AG04450 (cell line): ENCODE results near the gene ADGRD2. TPM values are rescaled to one million over a fixed set of nuclear protein-coding genes. Genes with fewer than 3 reads are reported as not detected.

Source experiments
- CTCF ChIA-PET: fragments of 300-600, 350-600 bp; formaldehyde crosslinking; extraction: SDS; loops from one replicate; lab custom pipeline; 2022; ENCODE audit warnings: antibody characterized with exemption, inconsistent platforms; lab: Charles Lee
- POLR2A ChIA-PET: fragments of 350-600 bp; formaldehyde crosslinking; extraction: SDS; loops from one replicate; lab custom pipeline; 2021; ENCODE audit warnings: antibody characterized with exemption, inconsistent platforms; lab: Yijun Ruan, JAX
- DNase-seq: peaks from one replicate; pipeline ENCODE4 v3.0.0-alpha.2; 2011; ENCODE audit warnings: low read depth, low spot score
- H3K27ac ChIP-seq: one replicate; pipeline ENCODE4 v1.5.1; 2012; ENCODE audit warnings: low read depth, low read length, control low read depth
- H3K27me3 ChIP-seq: one replicate; pipeline ENCODE4 v1.6.0; 2012; ENCODE audit warnings: low read length; ENCODE audit not compliant: control insufficient read depth, insufficient read depth
- H3K4me3 ChIP-seq: 2 replicates; pipeline ENCODE4 v1.5.1; 2011; ENCODE audit warnings: mild to moderate bottlenecking, low read depth, low read length, control low read depth
- H3K9me3 ChIP-seq: 2 replicates; pipeline ENCODE4 v1.5.1; 2012; ENCODE audit warnings: low read length; ENCODE audit not compliant: control insufficient read depth, insufficient read depth
- polyA plus RNA-seq: library from polyadenylated mRNA; depleted of rRNA; stranded (reverse); fragments of >200 nt; gene quantifications from 2 replicates; pipeline ENCODE4 v1.2.3, GENCODE V29; 2011
- TF ChIP-seq, protein P1 (sequence below): IDR thresholded peaks from 2 replicates; pipeline ENCODE4 v1.5.1; 2011; ENCODE audit warnings: low read depth, low read length, control low read depth, inconsistent platforms

The ADGRD2 gene
- polyA plus RNA-seq, 1 experiment: not detected

DNA sequence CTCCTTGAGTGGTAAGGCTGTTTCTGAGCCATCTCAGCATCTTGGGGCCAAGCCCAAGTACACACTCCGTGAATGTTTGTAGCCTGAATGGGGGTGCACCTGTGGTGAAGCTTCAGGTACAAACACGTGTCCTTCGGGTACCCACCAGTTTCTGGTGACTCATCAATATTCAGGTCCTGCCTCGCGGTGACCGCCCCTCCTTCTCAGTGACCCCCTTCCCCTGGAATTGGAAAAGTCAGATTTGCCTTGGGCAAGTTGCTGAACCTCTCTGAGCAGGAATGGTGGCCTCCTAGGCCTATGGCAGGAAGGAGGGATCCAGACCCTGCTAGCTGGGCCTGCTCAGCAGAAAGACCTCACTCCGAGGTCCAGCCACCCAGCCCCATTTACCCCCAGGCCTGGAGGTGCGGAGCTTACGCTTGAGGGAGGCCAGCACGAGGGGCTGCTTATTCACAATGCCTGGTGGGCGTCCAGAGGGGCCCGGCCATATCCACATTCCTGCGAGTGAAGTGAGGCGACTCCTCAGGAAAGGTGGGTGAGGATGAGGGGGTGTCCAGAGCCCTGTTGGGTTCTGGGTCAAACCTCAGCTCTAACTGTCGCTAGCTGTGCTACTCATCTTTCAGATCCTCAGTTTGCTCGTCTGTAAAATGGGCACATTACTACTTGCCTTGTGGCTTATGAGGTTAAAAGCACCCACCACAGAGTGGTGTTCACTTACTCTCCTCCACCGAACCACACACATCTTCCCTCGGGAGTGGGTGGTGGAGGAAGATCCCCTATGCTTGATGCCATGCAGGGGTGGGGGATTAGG lies 7.0 kb downstream of the ADGRD2 start:
- Histone ChIP-seq H3K9me3 (peaks cover 4% of the 10 kb centered on the region; the same call in 1 of the 2 replicates), H3K27me3 (peaks cover 24% of the 10 kb centered on the region), H3K4me3 (no peak overlapping the region), H3K27ac (no peak overlapping the region)
- TF ChIP-seq, protein P1, sequence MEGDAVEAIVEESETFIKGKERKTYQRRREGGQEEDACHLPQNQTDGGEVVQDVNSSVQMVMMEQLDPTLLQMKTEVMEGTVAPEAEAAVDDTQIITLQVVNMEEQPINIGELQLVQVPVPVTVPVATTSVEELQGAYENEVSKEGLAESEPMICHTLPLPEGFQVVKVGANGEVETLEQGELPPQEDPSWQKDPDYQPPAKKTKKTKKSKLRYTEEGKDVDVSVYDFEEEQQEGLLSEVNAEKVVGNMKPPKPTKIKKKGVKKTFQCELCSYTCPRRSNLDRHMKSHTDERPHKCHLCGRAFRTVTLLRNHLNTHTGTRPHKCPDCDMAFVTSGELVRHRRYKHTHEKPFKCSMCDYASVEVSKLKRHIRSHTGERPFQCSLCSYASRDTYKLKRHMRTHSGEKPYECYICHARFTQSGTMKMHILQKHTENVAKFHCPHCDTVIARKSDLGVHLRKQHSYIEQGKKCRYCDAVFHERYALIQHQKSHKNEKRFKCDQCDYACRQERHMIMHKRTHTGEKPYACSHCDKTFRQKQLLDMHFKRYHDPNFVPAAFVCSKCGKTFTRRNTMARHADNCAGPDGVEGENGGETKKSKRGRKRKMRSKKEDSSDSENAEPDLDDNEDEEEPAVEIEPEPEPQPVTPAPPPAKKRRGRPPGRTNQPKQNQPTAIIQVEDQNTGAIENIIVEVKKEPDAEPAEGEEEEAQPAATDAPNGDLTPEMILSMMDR: no peak
- no peak for DNase-seq
- POLR2A ChIA-PET: no interaction called here
- CTCF ChIA-PET: no interaction called here

DNA sequence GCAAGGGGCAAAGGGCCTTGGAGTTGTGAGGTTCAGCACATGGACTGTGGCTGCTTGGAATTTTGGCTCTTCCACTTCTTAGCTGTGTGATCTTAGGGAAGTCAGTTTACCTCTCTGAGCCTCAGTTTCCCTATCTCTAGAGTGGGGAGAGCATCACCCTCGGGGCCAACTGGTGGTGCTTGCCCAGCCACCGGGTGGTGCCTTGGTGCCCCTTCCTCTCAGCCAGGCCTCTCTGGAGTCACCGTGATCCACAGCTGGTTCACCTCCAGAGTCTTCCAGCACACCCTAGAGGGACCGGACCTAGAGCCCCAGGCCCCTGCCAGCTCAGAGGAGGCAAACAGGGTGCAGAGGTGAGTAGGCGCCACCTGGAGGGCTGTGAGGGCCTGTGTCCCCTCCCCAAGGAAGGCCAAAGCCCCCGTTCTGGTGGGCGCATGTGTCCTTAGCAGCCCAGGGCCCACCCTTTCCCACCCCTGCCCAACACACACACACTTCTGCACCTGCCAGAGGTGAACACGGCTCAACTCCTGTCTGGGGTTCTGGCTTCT lies 7.7 kb downstream of the ADGRD2 start:
- POLR2A ChIA-PET: no interaction called here
- CTCF ChIA-PET: no interaction called here
- H3K27me3 ChIP-seq: peaks cover 20% of the 10 kb centered on the region
- no peak for DNase-seq
- H3K9me3 ChIP-seq: peaks cover under 1% of the 10 kb centered on the region; the same call in 1 of the 2 replicates
- no peak overlapping the region for H3K4me3 ChIP-seq
- TF ChIP-seq, protein P1: no peak
- H3K27ac ChIP-seq: no peak overlapping the region

GRCh38 chr9:124458441-124458840 lies 8.2 kb downstream of the ADGRD2 start:
- CTCF ChIA-PET: no interaction called here
- TF ChIP-seq, protein P1: no peak
- POLR2A ChIA-PET: no interaction called here
- Histone ChIP-seq H3K4me3 (no peak overlapping the region), H3K9me3 (no peaks in the 10 kb centered on the region), H3K27me3 (peaks cover 22% of the 10 kb centered on the region), H3K27ac (no peak overlapping the region)
- DNase-seq: no peak

- Histone ChIP-seq H3K4me3 (no peak overlapping the region), H3K9me3 (no peaks in the 10 kb centered on the region), H3K27me3 (peaks cover 28% of the 10 kb centered on the region), H3K27ac (no peak overlapping the region)
- ChIA-PET CTCF (no interaction called here), POLR2A (interaction anchor here (0.7 to 1.0 kb wide), 2 partner anchors 82 to 290 kb away, joined by 3 to 4 read pairs; no protein-coding TSS in a partner anchor)
- TF ChIP-seq, protein P1: no peak
- no peak for DNase-seq
Measured at GRCh38 chr9:124462739-124463138, 12.5 kb downstream of the ADGRD2 start.

DNA sequence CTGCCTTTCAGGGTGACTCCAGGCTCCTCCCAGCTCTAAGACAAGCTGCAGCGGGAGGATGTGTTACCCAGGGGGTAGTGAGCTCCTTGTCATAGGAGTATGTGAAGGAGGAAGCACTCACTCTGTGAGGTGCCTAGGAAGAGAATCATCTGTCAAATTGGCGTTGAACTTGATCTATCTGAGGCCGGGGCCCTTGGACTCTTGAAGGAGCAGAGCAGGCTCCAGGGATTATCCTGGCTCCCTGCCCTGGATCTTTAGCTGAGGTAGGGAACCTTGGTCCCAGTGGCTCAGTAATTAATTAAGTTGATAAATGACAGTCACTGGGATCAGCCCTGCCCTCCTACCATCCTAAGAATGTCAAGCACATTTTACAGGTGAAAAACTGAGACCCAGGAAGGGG lies 15.5 kb downstream of the ADGRD2 start:
- ChIA-PET POLR2A (no interaction called here), CTCF (no interaction called here)
- TF ChIP-seq, protein P1: no peak

More for the DNA sequence above, 15.5 kb downstream of the ADGRD2 start:
- Histone ChIP-seq H3K4me3 (no peak overlapping the region), H3K27ac (no peak overlapping the region), H3K9me3 (no peaks in the 10 kb centered on the region), H3K27me3 (peaks cover 29% of the 10 kb centered on the region)
- no peak for DNase-seq
